ENCODE results near the gene RBM33. TPM values are rescaled to one million over a fixed set of nuclear protein-coding genes. Genes with fewer than 3 reads are reported as not detected.

The RBM33 gene
- total and polyA plus RNA-seq, 2 of the 8 experiments (the other 6 are each of a cell fraction or from before 2014, with no cell fraction given) = 16.5 to 64.6 TPM

GRCh38 chr7:155649588-155649987 is 5.1 kb downstream of the RBM33 start:
- CTCF ChIA-PET (ENCODE audit: partially characterized antibody) = interaction anchor here (1.2 kb wide), 1 partner anchor 13 kb away, joined by 3 read pairs; no protein-coding TSS in a partner anchor

More at GRCh38 chr7:155649588-155649987, 5.1 kb downstream of the RBM33 start:
- H2AK5ac ChIP-seq (ENCODE audit: low read depth, low read length) = no peak overlapping the region
- H4K20me1 ChIP-seq (replicated peaks in 1 of 2; ENCODE audit: control insufficient read depth in 1 of 2, insufficient read depth in 2 of 2, low read length in 2 of 2) = peaks cover 14 to 15% of the 10 kb centered on the region in 2 experiments
- no peak for FAIRE-seq
- H3K36me3 ChIP-seq (ENCODE audit: control insufficient read depth in 2 of 4, insufficient read depth in 4 of 4, low read length in 3 of 4) = peaks cover 0 to 20% (median 7%) of the 10 kb centered on the region in 4 experiments; a peak in 4 of 8 replicates
- H4K5ac ChIP-seq (ENCODE audit: insufficient read length, low read depth, low read length) = no peak overlapping the region
- POLR2A ChIA-PET (ENCODE audit: partially characterized antibody) = interaction anchor here (0.7 to 3.0 kb wide), 3 partner anchors 10 to 78 kb away, joined by 5 to 10 read pairs (median 5); no protein-coding TSS in a partner anchor
- no peak overlapping the region for H2BK120ac ChIP-seq (replicated peaks; ENCODE audit: low read depth, low read length)
- TF ChIP-seq GTF2F1 (IDR thresholded peaks at IDR 0.05; ENCODE audit: borderline replicate concordance, low read depth, low read length) (no peak), RBBP5 (IDR thresholded peaks at IDR 0.05; ENCODE audit: borderline replicate concordance, low read depth, low read length) (no peak), RNF2 (IDR thresholded peaks at IDR 0.05; ENCODE audit: borderline replicate concordance, low read depth, low read length, missing control alignments, poor library complexity, severe bottlenecking) (no peak), RFX5 (IDR thresholded peaks at IDR 0.05; ENCODE audit: borderline replicate concordance, low read depth, low read length) (no peak), CREB1 (IDR thresholded peaks at IDR 0.05) (no peak), CTCF (IDR thresholded peaks at IDR 0.05; ENCODE audit: control extremely low read depth in 1 of 3, insufficient read depth in 1 of 3, low read depth in 1 of 3, low read length in 3 of 3) (no peak)
- H3K27me3 ChIP-seq (replicated peaks in 1 of 4; ENCODE audit: control insufficient read depth in 3 of 4, extremely low read depth in 1 of 4, insufficient read depth in 3 of 4, low read length in 3 of 4) = no peaks in the 10 kb centered on the region
- H3K56ac ChIP-seq (replicated peaks; ENCODE audit: insufficient read length, low read depth, low read length) = no peak overlapping the region
- peaks cover 2 to 14% of the 10 kb centered on the region in 2 experiments; a peak in 3 of 4 replicates for H3K9me3 ChIP-seq (ENCODE audit: insufficient read depth in 2 of 2, low read depth in 1 of 2, low read length in 1 of 2)
- H3K4me1 ChIP-seq (replicated peaks in 1 of 4; ENCODE audit: control insufficient read depth in 3 of 4, insufficient read depth in 4 of 4, low read length in 3 of 4) = peaks cover 0 to 5% (median 0%) of the 10 kb centered on the region in 4 experiments; a peak in 3 of 7 replicates
- H4K91ac ChIP-seq (replicated peaks; ENCODE audit: insufficient read length, low read length) = no peak overlapping the region
- no peak overlapping the region for H3K23ac ChIP-seq (ENCODE audit: insufficient read length)
- H2AFZ ChIP-seq (ENCODE audit: low read length) = no peak overlapping the region
- H4K8ac ChIP-seq (ENCODE audit: extremely low read depth, insufficient read depth, low read length) = no peak overlapping the region
- H2BK12ac ChIP-seq (ENCODE audit: low read depth, low read length) = no peak overlapping the region
- no peak overlapping the region for H3K9ac ChIP-seq (replicated peaks in 1 of 4; ENCODE audit: extremely low read depth in 1 of 4, low read depth in 3 of 4, low read length in 3 of 4)
- no peak overlapping the region for H3K4me3 ChIP-seq (ENCODE audit: extremely low read depth in 1 of 4, insufficient read depth in 2 of 4, low read depth in 3 of 4, low read length in 4 of 4)
- no peak overlapping the region for H3K14ac ChIP-seq (ENCODE audit: insufficient read length)
- no peak overlapping the region for H3K18ac ChIP-seq (ENCODE audit: extremely low read depth, low read length)
- H3K4ac ChIP-seq (replicated peaks; ENCODE audit: insufficient read length, low read depth, low read length) = no peak overlapping the region
- H2BK15ac ChIP-seq (ENCODE audit: low read length) = no peak overlapping the region
- H3K79me2 ChIP-seq (ENCODE audit: control insufficient read depth in 1 of 2, insufficient read depth in 2 of 2, low read length in 2 of 2) = peaks cover 52 to 99% of the 10 kb centered on the region in 2 experiments
- 0 out of 2 replicates have a peak, but pooled peaks cover 3% of the 10 kb centered on the region for H3K23me2 ChIP-seq (ENCODE audit: low read depth, low read length)
- no peak overlapping the region for H3K27ac ChIP-seq (ENCODE audit: low read depth, low read length)
- DNase-seq (ENCODE audit: low read depth in 1 of 2, low spot score in 2 of 2) = no peak
- peaks cover 12% of the 10 kb centered on the region for H3K79me1 ChIP-seq (ENCODE audit: low read depth, low read length)
- H2BK5ac ChIP-seq (ENCODE audit: low read depth, low read length) = no peak overlapping the region
- no peak overlapping the region for H3K4me2 ChIP-seq (ENCODE audit: insufficient read depth in 1 of 2, low read depth in 2 of 2, low read length in 2 of 2)
- no peak overlapping the region for H2BK20ac ChIP-seq (ENCODE audit: low read length)
- WGBS, 2 experiments (ENCODE audit: extremely low coverage in 1 of 2, insufficient coverage in 1 of 2, insufficient read length in 1 of 2, insufficient replicate concordance in 2 of 2, low coverage in 1 of 2, low lambda C conversion rate in 2 of 2, missing lambda C conversion rate in 1 of 2) = 92% methylated on average over 2 of the region's 2 CpGs; no CpG with 5 or more reads in 1 of the 2 experiments
